ENCODE measurements around the gene ST6GALNAC5. TPM values are rescaled to one million over a fixed set of nuclear protein-coding genes. Genes with fewer than 3 reads are reported as not detected.

ST6GALNAC5 gene
- total RNA-seq, 3 donors from 2014 or later (not counting 1 experiment from before 2014, with no cell fraction given) = not detected

GRCh38 chr1:76942549-76942948, 75.3 kb downstream of the ST6GALNAC5 start:
- intact Hi-C loops (cut with micrococcal nuclease) = no loop called here
- H3K36me3 Mint-ChIP-seq = no peaks in the 10 kb centered on the region
- no peak for ATAC-seq
- WGBS (ENCODE audit: insufficient coverage) = 83% methylated on average over 2 of the region's 2 CpGs
- no peaks in the 10 kb centered on the region for H3K27me3 ChIP-seq (ENCODE audit: control insufficient read depth, insufficient read depth, low read length)
- no peaks in the 10 kb centered on the region for H3K36me3 ChIP-seq (ENCODE audit: control insufficient read depth, insufficient read depth, low read length)
- TF ChIP-seq CTCF (IDR thresholded peaks at IDR 0.05) = no peak
- H3K9me3 ChIP-seq (ENCODE audit: control insufficient read depth, insufficient read depth, low read length) = no peaks in the 10 kb centered on the region
- H3K4me3 ChIP-seq (ENCODE audit: low read length) = no peak overlapping the region
- no peaks in the 10 kb centered on the region for H3K4me1 ChIP-seq (ENCODE audit: control insufficient read depth, insufficient read depth, low read length)
- no peak overlapping the region for H3K27ac Mint-ChIP-seq
- H3K4me3 Mint-ChIP-seq = no peak overlapping the region
- H3K27ac ChIP-seq (ENCODE audit: low read length) = no peak overlapping the region
- no peaks in the 10 kb centered on the region for H3K27me3 Mint-ChIP-seq (ENCODE audit: low read depth in 2 of 2)
- no peak for DNase-seq
- no peaks in the 10 kb centered on the region for H3K4me1 Mint-ChIP-seq
- no peaks in the 10 kb centered on the region for H3K9me3 Mint-ChIP-seq

- 78% methylated on average over 2 of the region's 2 CpGs for WGBS (ENCODE audit: insufficient coverage)
- no peak overlapping the region for H3K4me3 Mint-ChIP-seq
- intact Hi-C loops (cut with micrococcal nuclease) = no loop called here
- no peak overlapping the region for H3K27ac Mint-ChIP-seq
- no peaks in the 10 kb centered on the region for H3K4me1 ChIP-seq (ENCODE audit: control insufficient read depth, insufficient read depth, low read length)
- ATAC-seq (no peak), DNase-seq (no peak)
- no peak overlapping the region for H3K4me3 ChIP-seq (ENCODE audit: low read length)
- no peaks in the 10 kb centered on the region for H3K4me1 Mint-ChIP-seq
- no peaks in the 10 kb centered on the region for H3K9me3 ChIP-seq (ENCODE audit: control insufficient read depth, insufficient read depth, low read length)
- no peaks in the 10 kb centered on the region for H3K36me3 ChIP-seq (ENCODE audit: control insufficient read depth, insufficient read depth, low read length)
- H3K27ac ChIP-seq (ENCODE audit: low read length) = no peak overlapping the region
- no peaks in the 10 kb centered on the region for H3K9me3 Mint-ChIP-seq
- no peaks in the 10 kb centered on the region for H3K27me3 ChIP-seq (ENCODE audit: control insufficient read depth, insufficient read depth, low read length)
- no peak for TF ChIP-seq CTCF (IDR thresholded peaks at IDR 0.05)
- H3K36me3 Mint-ChIP-seq = no peaks in the 10 kb centered on the region
- H3K27me3 Mint-ChIP-seq (ENCODE audit: low read depth in 2 of 2) = no peaks in the 10 kb centered on the region
These were observed 77.7 kb downstream of the ST6GALNAC5 start for GRCh38 chr1:76944942-76945341.

GRCh38 chr1:76948846-76949245, 81.6 kb downstream of the ST6GALNAC5 start:
- Histone ChIP-seq H3K4me3 (ENCODE audit: low read length) (no peak overlapping the region), H3K4me1 (ENCODE audit: control insufficient read depth, insufficient read depth, low read length) (no peaks in the 10 kb centered on the region), H3K27me3 (ENCODE audit: control insufficient read depth, insufficient read depth, low read length) (no peaks in the 10 kb centered on the region), H3K36me3 (ENCODE audit: control insufficient read depth, insufficient read depth, low read length) (no peaks in the 10 kb centered on the region), H3K27ac (ENCODE audit: low read length) (no peak overlapping the region), H3K9me3 (ENCODE audit: control insufficient read depth, insufficient read depth, low read length) (no peaks in the 10 kb centered on the region)
- Mint-ChIP-seq H3K27ac (no peak overlapping the region), H3K27me3 (ENCODE audit: low read depth in 2 of 2) (no peaks in the 10 kb centered on the region), H3K4me3 (no peak overlapping the region), H3K4me1 (no peaks in the 10 kb centered on the region), H3K9me3 (no peaks in the 10 kb centered on the region), H3K36me3 (no peaks in the 10 kb centered on the region)
- no peak for ATAC-seq
- intact Hi-C loops (cut with micrococcal nuclease) = no loop called here
- no peak for DNase-seq
- no peak for TF ChIP-seq CTCF (IDR thresholded peaks at IDR 0.05)

GRCh38 chr1:76949503-76949902, 82.2 kb downstream of the ST6GALNAC5 start:
- WGBS (ENCODE audit: insufficient coverage) = 64% methylated on average over 3 of the region's 3 CpGs
- no peaks in the 10 kb centered on the region for H3K9me3 ChIP-seq (ENCODE audit: control insufficient read depth, insufficient read depth, low read length)
- no peaks in the 10 kb centered on the region for H3K4me1 Mint-ChIP-seq
- intact Hi-C loops (cut with micrococcal nuclease) = no loop called here
- H3K27me3 ChIP-seq (ENCODE audit: control insufficient read depth, insufficient read depth, low read length) = no peaks in the 10 kb centered on the region
- no peak overlapping the region for H3K27ac Mint-ChIP-seq
- H3K4me3 Mint-ChIP-seq = no peak overlapping the region
- H3K9me3 Mint-ChIP-seq = no peaks in the 10 kb centered on the region
- no peaks in the 10 kb centered on the region for H3K36me3 Mint-ChIP-seq
- ATAC-seq = no peak
- no peaks in the 10 kb centered on the region for H3K27me3 Mint-ChIP-seq (ENCODE audit: low read depth in 2 of 2)
- H3K27ac ChIP-seq (ENCODE audit: low read length) = no peak overlapping the region
- no peaks in the 10 kb centered on the region for H3K36me3 ChIP-seq (ENCODE audit: control insufficient read depth, insufficient read depth, low read length)
- H3K4me1 ChIP-seq (ENCODE audit: control insufficient read depth, insufficient read depth, low read length) = no peaks in the 10 kb centered on the region
- no peak for TF ChIP-seq CTCF (IDR thresholded peaks at IDR 0.05)
- no peak overlapping the region for H3K4me3 ChIP-seq (ENCODE audit: low read length)
- DNase-seq = no peak
